Measurements from ENCODE around the gene ATP9A.
"Not testable (repeated sequence)": the region's sequence is repeated elsewhere in the genome, so short reads cannot be mapped to it uniquely, and the experiment has no call there.

The ATP9A gene

GRCh38 chr20:51752343-51752951, 15.7 kb downstream of the ATP9A start:
- DNase-seq (ENCODE audit: low read depth), result peak; percentile 100

- no peak for DNase-seq (ENCODE audit: low read depth)
These were observed 17.3 kb downstream of the ATP9A start for GRCh38 chr20:51750770-51751388.

- DNase-seq (ENCODE audit: low read depth), result peak; percentile 100
These were observed 18.0 kb downstream of the ATP9A start for GRCh38 chr20:51750037-51750769.

GRCh38 chr20:51749674-51750036, 18.5 kb downstream of the ATP9A start:
- peak; percentile 83 for DNase-seq (ENCODE audit: low read depth)

- no peak for DNase-seq (ENCODE audit: low read depth)
These were observed 20.8 kb downstream of the ATP9A start for GRCh38 chr20:51747182-51747911.

- no peak for DNase-seq (ENCODE audit: low read depth)
These were observed 22.4 kb downstream of the ATP9A start for GRCh38 chr20:51745804-51746203.

- DNase-seq (ENCODE audit: low read depth), result no peak
These were observed 27.4 kb downstream of the ATP9A start for GRCh38 chr20:51740838-51741237.

- not testable (repeated sequence) for DNase-seq (ENCODE audit: low read depth)
These were observed 27.9 kb downstream of the ATP9A start for GRCh38 chr20:51740308-51740707.

- no peak for DNase-seq (ENCODE audit: low read depth)
These were observed 28.4 kb downstream of the ATP9A start for GRCh38 chr20:51739722-51740249.

- no peak for DNase-seq (ENCODE audit: low read depth)
These were observed 29.2 kb downstream of the ATP9A start for GRCh38 chr20:51738877-51739447.

- not testable (repeated sequence) for DNase-seq (ENCODE audit: low read depth)
These were observed 29.9 kb downstream of the ATP9A start for GRCh38 chr20:51738261-51738660.

GRCh38 chr20:51736947-51737346, 31.2 kb downstream of the ATP9A start:
- DNase-seq (ENCODE audit: low read depth), result no peak

GRCh38 chr20:51735728-51736600, 32.2 kb downstream of the ATP9A start:
- no peak for DNase-seq (ENCODE audit: low read depth)

GRCh38 chr20:51734876-51735720, 33.1 kb downstream of the ATP9A start:
- no peak for DNase-seq (ENCODE audit: low read depth)

GRCh38 chr20:51733070-51733469, 35.1 kb downstream of the ATP9A start:
- DNase-seq (ENCODE audit: low read depth), result no peak

- DNase-seq (ENCODE audit: low read depth), result no peak
These were observed 35.9 kb downstream of the ATP9A start for GRCh38 chr20:51732096-51732791.

- DNase-seq (ENCODE audit: low read depth), result no peak
These were observed 36.5 kb downstream of the ATP9A start for GRCh38 chr20:51731731-51732095.

GRCh38 chr20:51729771-51730170, 38.4 kb downstream of the ATP9A start:
- no peak for DNase-seq (ENCODE audit: low read depth)

GRCh38 chr20:51728737-51729136, 39.5 kb downstream of the ATP9A start:
- no peak for DNase-seq (ENCODE audit: low read depth)

- no peak for DNase-seq (ENCODE audit: low read depth)
These were observed 40.3 kb downstream of the ATP9A start for GRCh38 chr20:51727872-51728271.
